Astrocyte (in vitro differentiated cells and primary cell): Measurements from ENCODE around the gene STK32B.

ENCODE experiments used
- CTCF ChIP-seq: IDR thresholded peaks from 2 replicates; pipeline ENCODE4 v1.5.1; 2011; ENCODE audit warnings: low read depth, mild to moderate bottlenecking, inconsistent platforms, low read length, moderate library complexity; ENCODE audit not compliant: insufficient read depth
- EZH2 ChIP-seq: IDR thresholded peaks from 2 replicates; pipeline ENCODE4 v1.6.1; 2012; ENCODE audit warnings: mild to moderate bottlenecking, low read length, inconsistent platforms; ENCODE audit not compliant: insufficient read depth

GRCh38 chr4:5114950-5115349 lies 63.7 kb downstream of the STK32B start:
- no peak for TF ChIP-seq CTCF
- TF ChIP-seq EZH2 = no peak
